Astrocyte (in vitro differentiated cells and primary cell): ENCODE data around the gene ADD1. TPM values are rescaled to one million over a fixed set of nuclear protein-coding genes. Genes with fewer than 3 reads are reported as not detected.

ENCODE experiments used
- DNase-seq: peaks from one replicate; pipeline ENCODE4 v3.0.0-alpha.2; 2010; ENCODE audit warnings: low read depth
- FAIRE-seq: peaks from 2 replicates; lab custom pipeline; 2011; peaks lifted over from hg19 to GRCh38; lab: Jason Lieb, UNC
- H2AFZ ChIP-seq: 2 replicates; pipeline ENCODE4 v1.6.0; 2012; ENCODE audit warnings: low read depth, low read length, inconsistent platforms
- H3K27ac ChIP-seq: 2 replicates; pipeline ENCODE4 v1.5.1; 2011; ENCODE audit warnings: low read depth, low read length, inconsistent platforms
- H3K27me3 ChIP-seq: 2 replicates; pipeline ENCODE4 v1.6.0; 2011; ENCODE audit warnings: low read length, inconsistent platforms; ENCODE audit not compliant: insufficient read depth
- H3K36me3 ChIP-seq: 2 replicates; pipeline ENCODE4 v1.5.1; 2011; ENCODE audit warnings: low read length, inconsistent platforms; ENCODE audit not compliant: insufficient read depth
- H3K4me1 ChIP-seq: 2 replicates; pipeline ENCODE4 v1.5.1; 2011; ENCODE audit warnings: low read length, inconsistent platforms; ENCODE audit not compliant: insufficient read depth
- H3K4me2 ChIP-seq: 2 replicates; pipeline ENCODE4 v1.6.0; 2012; ENCODE audit warnings: low read length, inconsistent platforms
- H3K4me3 ChIP-seq: 2 replicates; pipeline ENCODE4 v1.5.1; 2011; ENCODE audit warnings: low read depth, mild to moderate bottlenecking, low read length, inconsistent platforms; ENCODE audit not compliant: insufficient read depth
- H3K79me2 ChIP-seq: 2 replicates; pipeline ENCODE4 v1.6.0; 2012; ENCODE audit warnings: mild to moderate bottlenecking, low read length, inconsistent platforms; ENCODE audit not compliant: insufficient read depth
- H3K9ac ChIP-seq: 2 replicates; pipeline ENCODE4 v1.6.0; 2012; ENCODE audit warnings: mild to moderate bottlenecking, low read length, inconsistent platforms
- H3K9me3 ChIP-seq: 2 replicates; pipeline ENCODE4 v1.5.1; 2012; ENCODE audit warnings: low read depth, mild to moderate bottlenecking, low read length, inconsistent platforms; ENCODE audit not compliant: insufficient read depth
- H4K20me1 ChIP-seq: 2 replicates; pipeline ENCODE4 v1.6.0; 2012; ENCODE audit warnings: low read length, inconsistent platforms; ENCODE audit not compliant: insufficient read depth
- H3K27ac Mint-ChIP-seq: one replicate; pipeline ENCODE4 v1.8.0; 2021; ENCODE audit warnings: mild to moderate bottlenecking, mixed read lengths; ENCODE audit not compliant: unreplicated experiment
- H3K27me3 Mint-ChIP-seq: one replicate; pipeline ENCODE4 v1.8.0; 2021; ENCODE audit warnings: low read depth, mixed read lengths; ENCODE audit not compliant: unreplicated experiment
- H3K36me3 Mint-ChIP-seq: one replicate; pipeline ENCODE4 v1.8.0; 2021; ENCODE audit warnings: low read depth, mixed read lengths; ENCODE audit not compliant: unreplicated experiment
- H3K4me1 Mint-ChIP-seq: one replicate; pipeline ENCODE4 v1.8.0; 2021; ENCODE audit warnings: low read depth, mixed read lengths; ENCODE audit not compliant: unreplicated experiment
- H3K4me3 Mint-ChIP-seq: one replicate; pipeline ENCODE4 v1.8.0; 2021; ENCODE audit warnings: mild to moderate bottlenecking, moderate library complexity, mixed read lengths; ENCODE audit not compliant: unreplicated experiment
- H3K9me3 Mint-ChIP-seq: one replicate; pipeline ENCODE4 v1.8.0; 2021; ENCODE audit warnings: mild to moderate bottlenecking, mixed read lengths; ENCODE audit not compliant: unreplicated experiment
- EZH2 ChIP-seq: IDR thresholded peaks from 2 replicates; pipeline ENCODE4 v1.6.1; 2012; ENCODE audit warnings: mild to moderate bottlenecking, low read length, inconsistent platforms; ENCODE audit not compliant: insufficient read depth
- total RNA-seq: library from RNA; stranded (reverse); gene quantifications from 2 replicates; pipeline ENCODE4 v1.2.1, GENCODE V29; 2021
- TF ChIP-seq, protein P1 (sequence below): IDR thresholded peaks from 2 replicates; pipeline ENCODE4 v1.5.1; 2011; ENCODE audit warnings: low read depth, mild to moderate bottlenecking, inconsistent platforms, low read length, moderate library complexity; ENCODE audit not compliant: insufficient read depth

ADD1 gene
- total RNA-seq, 1 donor from 2014 or later, result 280 TPM

DNA sequence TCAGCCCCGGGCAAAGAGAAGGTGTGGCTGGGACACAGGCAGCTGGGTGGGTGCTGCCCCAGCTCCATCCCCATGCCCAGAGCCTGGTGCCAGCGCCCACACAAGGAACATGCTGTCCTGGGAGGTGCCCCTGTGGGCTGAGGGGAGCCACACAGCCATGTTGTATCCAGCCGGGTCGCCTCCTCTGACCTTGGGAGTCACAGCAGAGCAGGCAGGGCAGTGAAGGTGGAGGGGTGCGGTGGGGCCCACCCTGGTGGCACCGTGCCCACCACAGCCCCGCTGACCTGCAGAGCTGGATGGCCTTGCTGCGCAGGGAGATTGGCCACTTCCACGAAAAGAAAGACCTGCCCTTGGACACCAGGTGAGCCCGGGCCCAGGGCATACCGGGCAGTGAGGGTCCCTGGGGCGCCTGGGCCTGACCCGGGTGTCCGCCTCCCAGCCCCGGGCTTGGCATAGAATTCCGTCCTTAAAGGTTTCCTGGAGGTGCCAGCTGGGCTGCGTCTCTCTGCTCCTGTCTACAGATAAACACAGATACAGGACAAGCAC is 18.7 kb upstream of the ADD1 start:
- no peak overlapping the region for H3K27ac Mint-ChIP-seq
- Histone ChIP-seq H2AFZ (no peak overlapping the region), H3K27ac (no peak overlapping the region), H3K9me3 (no peaks in the 10 kb centered on the region), H3K79me2 (peaks cover 19% of the 10 kb centered on the region), H3K9ac (no peak overlapping the region), H3K4me2 (no peak overlapping the region), H3K4me3 (no peak overlapping the region), H3K4me1 (peaks cover 2% of the 10 kb centered on the region), H3K27me3 (no peaks in the 10 kb centered on the region), H3K36me3 (peaks cover 6% of the 10 kb centered on the region), H4K20me1 (peaks cover 52% of the 10 kb centered on the region)
- FAIRE-seq (no peak), DNase-seq (no peak)
- TF ChIP-seq, protein P1, sequence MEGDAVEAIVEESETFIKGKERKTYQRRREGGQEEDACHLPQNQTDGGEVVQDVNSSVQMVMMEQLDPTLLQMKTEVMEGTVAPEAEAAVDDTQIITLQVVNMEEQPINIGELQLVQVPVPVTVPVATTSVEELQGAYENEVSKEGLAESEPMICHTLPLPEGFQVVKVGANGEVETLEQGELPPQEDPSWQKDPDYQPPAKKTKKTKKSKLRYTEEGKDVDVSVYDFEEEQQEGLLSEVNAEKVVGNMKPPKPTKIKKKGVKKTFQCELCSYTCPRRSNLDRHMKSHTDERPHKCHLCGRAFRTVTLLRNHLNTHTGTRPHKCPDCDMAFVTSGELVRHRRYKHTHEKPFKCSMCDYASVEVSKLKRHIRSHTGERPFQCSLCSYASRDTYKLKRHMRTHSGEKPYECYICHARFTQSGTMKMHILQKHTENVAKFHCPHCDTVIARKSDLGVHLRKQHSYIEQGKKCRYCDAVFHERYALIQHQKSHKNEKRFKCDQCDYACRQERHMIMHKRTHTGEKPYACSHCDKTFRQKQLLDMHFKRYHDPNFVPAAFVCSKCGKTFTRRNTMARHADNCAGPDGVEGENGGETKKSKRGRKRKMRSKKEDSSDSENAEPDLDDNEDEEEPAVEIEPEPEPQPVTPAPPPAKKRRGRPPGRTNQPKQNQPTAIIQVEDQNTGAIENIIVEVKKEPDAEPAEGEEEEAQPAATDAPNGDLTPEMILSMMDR, result no peak
- no peak for TF ChIP-seq EZH2
- no peaks in the 10 kb centered on the region for H3K9me3 Mint-ChIP-seq
- H3K27me3 Mint-ChIP-seq, result no peaks in the 10 kb centered on the region
- H3K4me1 Mint-ChIP-seq, result no peaks in the 10 kb centered on the region
- no peak overlapping the region for H3K4me3 Mint-ChIP-seq
- H3K36me3 Mint-ChIP-seq, result peaks cover 14% of the 10 kb centered on the region

DNA sequence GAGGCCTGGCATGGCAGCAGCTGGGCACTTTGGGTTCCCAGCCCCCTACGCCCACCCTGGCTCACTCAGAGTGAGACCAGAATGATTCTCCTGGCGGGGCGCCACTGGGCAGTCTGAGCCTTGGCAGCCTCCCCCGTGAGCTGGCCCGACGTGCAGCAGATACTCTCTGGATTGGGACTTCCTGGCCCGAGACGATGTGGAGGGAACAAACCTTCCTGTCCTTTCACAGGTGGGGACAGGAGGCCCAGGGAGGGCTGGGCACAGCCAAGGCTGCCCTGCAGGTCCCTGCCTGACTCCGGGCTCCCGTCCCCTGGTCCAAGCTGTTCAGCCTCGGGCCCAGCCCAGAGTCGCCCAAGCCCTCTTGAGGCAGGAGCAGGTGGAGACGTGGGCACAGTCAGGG is 17.9 kb upstream of the ADD1 start:
- Histone ChIP-seq H4K20me1 (peaks cover 45% of the 10 kb centered on the region), H3K4me2 (no peak overlapping the region), H3K79me2 (peaks cover 11% of the 10 kb centered on the region), H3K27ac (no peak overlapping the region), H3K9me3 (no peaks in the 10 kb centered on the region), H3K27me3 (no peaks in the 10 kb centered on the region), H3K4me1 (peaks cover 6% of the 10 kb centered on the region), H3K4me3 (no peak overlapping the region), H2AFZ (no peak overlapping the region), H3K36me3 (peaks cover 6% of the 10 kb centered on the region), H3K9ac (no peak overlapping the region)
- H3K4me3 Mint-ChIP-seq, result no peak overlapping the region
- FAIRE-seq (no peak), DNase-seq (no peak)
- no peaks in the 10 kb centered on the region for H3K9me3 Mint-ChIP-seq
- TF ChIP-seq EZH2, result no peak
- TF ChIP-seq, protein P1, result no peak
- peaks cover 14% of the 10 kb centered on the region for H3K36me3 Mint-ChIP-seq
- no peaks in the 10 kb centered on the region for H3K4me1 Mint-ChIP-seq
- H3K27me3 Mint-ChIP-seq, result no peaks in the 10 kb centered on the region
- H3K27ac Mint-ChIP-seq, result no peak overlapping the region

- peaks cover 6% of the 10 kb centered on the region for H3K4me1 ChIP-seq
- no peak for TF ChIP-seq EZH2
- TF ChIP-seq, protein P1, result no peak
- FAIRE-seq (no peak), DNase-seq (no peak)
- Mint-ChIP-seq H3K27ac (peak overlapping the region; percentile 28), H3K4me3 (no peak overlapping the region), H3K9me3 (no peaks in the 10 kb centered on the region), H3K36me3 (peaks cover 12% of the 10 kb centered on the region), H3K27me3 (no peaks in the 10 kb centered on the region), H3K4me1 (no peaks in the 10 kb centered on the region)
- H3K36me3 ChIP-seq, result peaks cover 6% of the 10 kb centered on the region
- peaks cover 4% of the 10 kb centered on the region for H3K79me2 ChIP-seq
- no peak overlapping the region for H3K4me3 ChIP-seq
- H4K20me1 ChIP-seq, result peaks cover 43% of the 10 kb centered on the region
- no peak overlapping the region for H3K27ac ChIP-seq
- H3K4me2 ChIP-seq, result no peak overlapping the region
- H3K9me3 ChIP-seq, result no peaks in the 10 kb centered on the region
- no peak overlapping the region for H2AFZ ChIP-seq
- H3K9ac ChIP-seq, result no peak overlapping the region
- no peaks in the 10 kb centered on the region for H3K27me3 ChIP-seq
Observed at GRCh38 chr4:2827071-2827873, 16.4 kb upstream of the ADD1 start.
